Hepatic stellate cell (primary cell): ENCODE measurements around the gene TTC28.

Experiments used
- DNase-seq: peaks from one replicate; pipeline ENCODE4 v3.0.0; 2011; ENCODE audit warnings: low spot score

The TTC28 gene

DNA sequence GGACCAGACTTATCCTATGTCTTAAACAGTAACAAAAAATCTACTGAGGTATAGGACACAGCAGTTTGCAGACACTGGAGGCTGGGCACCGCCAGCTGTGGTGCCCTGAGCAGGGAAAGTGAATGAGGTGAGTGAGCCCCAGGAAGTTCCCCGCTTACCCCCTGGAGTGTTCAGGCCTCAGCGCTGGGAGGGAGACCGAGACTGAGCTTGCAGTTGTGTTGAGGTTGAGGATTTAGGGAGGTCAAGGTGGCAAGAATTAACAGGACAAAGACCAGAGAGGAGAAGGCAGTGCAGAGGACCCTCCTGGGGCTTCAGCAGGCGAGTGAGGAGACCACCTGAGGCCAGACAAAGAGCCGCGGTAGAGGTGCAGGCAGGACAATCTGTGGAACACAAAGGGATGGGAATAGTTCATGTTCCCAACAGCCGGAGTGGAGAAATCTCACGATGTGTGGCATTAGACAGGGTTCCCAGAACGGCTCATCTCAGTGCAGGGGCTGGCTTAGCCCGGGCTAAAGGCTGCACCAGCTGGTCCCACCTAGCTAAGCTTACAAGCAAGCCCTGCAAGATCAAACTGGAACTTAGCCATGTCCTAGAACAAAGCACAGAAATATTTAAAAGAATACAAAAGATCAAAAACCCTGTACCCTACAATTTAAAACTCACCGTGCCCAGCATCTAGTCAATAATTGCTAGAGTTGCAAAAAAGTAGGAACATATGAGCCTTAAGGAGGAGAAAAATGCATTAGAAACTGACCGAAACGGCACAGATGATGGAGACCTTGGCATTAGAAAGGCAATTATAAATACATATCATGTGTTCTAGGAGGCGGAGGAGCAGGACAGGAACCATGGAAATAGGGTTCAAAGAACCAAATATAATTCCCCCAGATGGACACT, 713.2 kb downstream of the TTC28 start:
- DNase-seq: no peak

DNA sequence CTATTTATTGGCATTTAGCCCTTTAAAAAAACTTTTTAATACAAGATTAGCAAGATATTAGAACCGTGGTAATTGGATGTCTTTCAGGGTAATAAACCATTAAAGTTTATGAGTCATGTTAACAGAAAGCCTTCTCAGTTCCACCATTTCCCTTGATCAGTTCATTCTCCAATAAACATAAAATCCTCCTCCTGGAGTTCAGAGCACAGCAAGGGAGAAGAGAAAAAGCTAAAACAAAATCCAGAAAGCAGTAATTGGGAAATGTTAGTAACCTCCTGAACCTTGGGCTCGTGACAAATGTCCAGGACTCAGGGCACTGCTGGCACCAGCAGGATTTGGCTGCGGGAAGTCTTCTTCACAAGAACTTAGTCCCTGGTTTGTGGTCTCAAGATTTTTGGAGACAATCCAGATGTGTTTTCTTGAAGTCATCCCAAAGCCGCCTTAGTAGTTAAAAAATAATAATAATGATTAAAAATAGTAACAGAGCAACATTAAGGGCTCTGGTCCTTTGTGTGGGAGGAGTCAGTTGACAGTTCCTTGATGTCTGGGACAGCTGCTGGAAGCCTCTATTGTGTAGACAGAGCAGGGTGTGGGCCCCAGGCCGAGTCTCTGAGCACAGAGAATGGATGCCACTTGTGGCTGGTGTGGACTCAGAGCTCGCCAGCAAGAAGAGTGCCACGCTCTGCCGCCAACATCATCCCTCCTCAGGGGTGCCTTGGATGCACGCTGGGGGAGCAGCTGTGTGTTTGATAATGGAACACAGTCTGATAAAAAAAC, 717.2 kb downstream of the TTC28 start:
- DNase-seq: no peak

DNA sequence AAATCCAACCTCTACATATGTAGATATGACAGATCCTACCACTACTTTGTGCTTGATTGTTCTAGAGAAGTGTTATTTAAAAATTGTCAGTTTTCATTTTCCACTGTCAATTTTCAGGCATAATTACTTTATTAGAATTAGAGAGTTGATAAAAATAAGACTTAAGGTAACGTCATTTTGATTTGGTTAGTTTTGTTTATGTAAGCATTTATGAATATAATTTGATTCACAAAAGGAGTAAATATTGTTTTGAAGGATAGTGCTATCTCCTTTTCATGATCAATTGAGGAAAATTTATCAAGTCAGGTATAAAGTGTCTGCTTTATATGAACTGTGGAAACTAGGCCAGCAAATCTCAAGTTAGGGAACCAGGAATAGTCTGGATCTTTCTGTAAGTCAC, 718.0 kb downstream of the TTC28 start:
- no peak for DNase-seq

DNA sequence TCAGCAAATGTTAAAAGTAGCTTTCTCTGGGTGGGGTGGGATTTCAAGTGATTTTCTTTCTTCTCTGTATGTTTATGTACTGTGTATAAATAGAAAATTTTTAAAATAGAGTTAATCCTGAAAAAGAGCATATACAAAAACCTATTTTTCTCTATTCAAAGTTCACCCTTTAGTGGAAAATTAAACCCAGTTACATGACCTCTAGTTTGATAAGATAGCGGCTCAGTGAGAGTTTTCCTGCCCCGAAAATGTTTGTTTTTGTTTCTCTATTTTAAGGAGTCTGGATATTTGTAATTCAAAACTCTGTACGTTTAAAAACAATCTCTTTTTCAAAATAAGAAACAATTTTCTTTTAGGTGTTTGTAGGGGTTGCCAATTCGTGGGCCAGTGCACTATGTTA, 718.5 kb downstream of the TTC28 start:
- DNase-seq: no peak

DNA sequence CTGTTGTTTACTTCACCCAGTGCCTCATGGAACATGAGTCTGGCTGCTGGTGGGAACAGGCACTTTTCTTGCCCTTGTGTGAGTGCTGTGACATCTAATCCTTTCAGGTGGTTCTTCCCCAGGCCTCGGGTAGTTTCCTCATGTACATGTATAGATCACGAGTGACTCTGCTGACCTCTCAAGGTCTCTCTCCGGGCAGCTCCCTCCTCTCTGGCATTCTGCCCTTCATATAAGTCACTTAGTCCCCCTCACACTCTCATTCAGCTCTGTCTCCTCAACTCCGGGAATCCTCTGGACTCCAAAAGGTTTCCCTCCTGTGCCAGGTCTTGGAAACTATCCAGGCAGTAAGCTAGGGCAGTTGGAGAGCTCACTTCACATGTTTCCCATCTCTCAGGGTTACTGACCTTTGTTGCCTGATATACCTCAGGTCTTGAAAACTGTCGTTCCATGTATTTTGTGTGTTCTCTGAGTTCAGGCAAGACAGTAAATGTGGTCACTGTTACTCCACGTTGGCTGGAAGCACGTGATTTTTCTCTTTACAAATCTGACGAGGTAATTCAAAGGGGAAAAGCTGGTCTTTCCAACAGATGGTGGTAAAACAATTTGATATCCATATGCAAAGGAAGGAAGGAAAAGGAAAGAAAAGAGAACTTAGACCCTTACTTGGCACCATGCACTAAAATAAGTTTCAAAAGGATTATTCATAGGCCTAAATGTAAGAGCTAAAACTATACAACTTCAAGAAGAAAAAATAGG, 720.1 kb downstream of the TTC28 start:
- DNase-seq: no peak

DNA sequence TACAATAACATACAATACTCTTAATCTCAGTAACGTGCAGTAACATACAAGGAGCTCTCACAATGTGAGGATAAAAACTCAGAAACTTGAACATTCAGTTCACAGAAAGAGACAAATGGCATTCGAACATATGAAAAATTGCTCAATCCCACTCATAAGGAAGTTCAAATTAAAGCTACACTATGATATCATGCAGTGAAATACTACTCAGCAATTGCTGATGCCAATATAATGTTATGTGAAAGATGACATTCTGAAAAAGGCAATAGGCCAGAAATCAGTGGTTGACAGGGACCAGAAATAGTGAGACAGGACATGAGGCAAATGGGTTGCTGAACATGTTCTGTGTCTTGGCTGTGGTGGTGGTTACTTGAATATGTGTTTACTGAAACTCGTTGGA, 726.9 kb downstream of the TTC28 start:
- no peak for DNase-seq

DNA sequence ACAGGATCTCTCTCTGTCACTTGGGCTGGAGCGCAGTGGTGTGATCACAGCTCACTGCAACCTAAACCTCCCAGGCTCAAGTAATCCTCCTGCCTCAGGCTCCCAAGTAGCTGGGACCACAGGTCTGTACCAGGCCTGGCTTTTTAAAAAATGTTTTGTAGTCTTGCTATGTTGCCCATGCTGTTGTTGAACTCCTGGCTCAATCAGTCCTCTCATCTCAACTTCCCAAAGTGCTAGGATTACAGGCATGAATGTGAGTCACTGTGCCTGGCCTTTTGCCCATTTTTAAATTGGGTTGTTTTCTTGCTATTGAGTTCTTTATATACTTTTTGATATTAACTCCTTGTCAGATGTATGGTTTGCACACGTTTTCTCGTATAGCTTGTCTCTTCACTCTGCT, 727.5 kb downstream of the TTC28 start:
- no peak for DNase-seq

DNA sequence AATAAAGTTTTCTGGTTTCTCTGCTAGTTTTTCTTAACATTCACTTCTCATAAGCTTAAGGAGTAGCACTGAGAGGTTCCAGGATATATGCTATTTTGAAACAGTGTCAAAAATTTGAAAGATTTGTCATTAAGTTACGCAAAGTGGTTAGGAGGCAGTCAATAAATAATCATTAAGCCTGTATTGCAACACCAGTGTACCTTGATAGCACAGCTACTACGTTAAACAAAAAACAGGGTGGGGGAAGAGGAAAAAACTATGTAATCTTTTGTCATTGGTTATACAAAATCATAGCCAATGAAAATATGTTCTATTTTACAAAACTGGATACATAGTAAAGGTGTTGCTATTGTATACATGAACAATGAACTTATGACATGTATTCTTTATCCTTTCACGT, 730.2 kb downstream of the TTC28 start:
- DNase-seq: no peak

DNA sequence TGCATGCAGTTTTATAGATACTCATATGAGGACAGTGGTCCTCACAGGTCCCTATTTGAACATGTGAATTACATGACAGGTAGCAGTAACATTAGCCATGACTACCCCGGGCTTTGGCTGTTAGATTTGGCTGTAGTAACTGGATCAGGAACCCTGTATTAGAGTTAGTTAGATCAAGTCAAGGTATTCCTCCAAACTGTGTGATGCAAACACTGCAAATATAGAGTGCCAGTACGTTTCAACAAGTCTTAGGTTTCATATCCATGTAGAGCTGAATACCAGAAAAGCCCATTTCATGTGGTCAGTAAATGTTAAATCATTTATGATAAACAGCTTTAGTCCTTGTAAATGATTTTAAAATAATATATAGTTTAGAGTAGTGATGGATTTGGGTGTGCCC, 731.1 kb downstream of the TTC28 start:
- no peak for DNase-seq

DNA sequence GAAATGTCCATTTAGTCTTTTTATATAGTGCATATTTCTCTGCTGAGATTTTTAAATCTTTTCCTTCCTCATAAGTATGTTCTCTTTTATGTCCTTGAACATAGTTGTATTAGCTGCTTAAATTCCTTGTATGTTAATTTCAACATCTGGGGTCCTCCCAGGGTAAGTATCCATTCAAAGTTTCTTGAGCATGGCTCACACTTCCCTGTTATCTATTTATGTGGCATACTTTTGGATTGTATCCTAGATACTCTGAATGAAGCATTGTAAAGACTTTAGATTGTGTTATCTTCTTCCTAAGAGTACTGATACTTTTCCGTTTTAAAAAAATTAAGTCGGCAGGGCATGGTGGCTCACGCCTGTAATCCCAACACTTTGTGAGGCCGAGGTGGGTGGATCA, 732.2 kb downstream of the TTC28 start:
- DNase-seq: no peak

DNA sequence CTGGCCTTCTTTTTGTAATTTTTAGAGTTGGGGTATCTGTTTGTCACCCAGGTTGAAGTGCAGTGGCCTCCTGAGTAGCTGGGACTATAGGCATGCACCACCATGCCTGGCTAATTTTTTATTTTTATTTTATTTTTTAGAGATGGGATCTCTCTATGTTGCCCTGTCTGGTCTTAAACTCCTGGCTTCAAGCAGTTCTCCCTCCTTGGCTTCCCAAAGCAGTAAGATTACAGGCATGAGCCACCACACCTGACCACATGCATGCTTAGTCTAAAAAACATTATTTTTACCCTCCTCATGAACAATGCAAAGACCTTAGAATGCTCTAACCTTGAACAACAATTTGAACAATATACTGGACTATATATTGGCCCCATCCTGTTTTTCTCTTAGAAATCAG, 738.5 kb downstream of the TTC28 start:
- DNase-seq: no peak

DNA sequence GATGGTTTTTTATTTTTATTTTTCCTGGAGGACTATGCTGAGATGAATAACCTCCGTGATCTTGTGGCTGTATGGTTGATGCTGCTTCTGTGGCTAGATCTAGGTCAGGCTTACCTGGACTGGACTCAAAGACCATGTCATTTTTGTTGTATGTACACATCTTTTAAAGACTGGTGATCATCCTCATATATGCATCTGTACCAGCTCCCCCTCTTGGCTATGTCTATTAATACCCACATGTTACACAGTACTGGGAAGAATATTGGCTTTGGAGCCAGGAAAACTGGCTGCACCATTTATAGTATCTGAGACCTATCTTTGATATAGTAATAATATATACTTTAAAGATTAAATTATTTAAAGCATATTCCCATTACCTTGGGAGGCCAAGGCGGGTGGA, 742.2 kb downstream of the TTC28 start:
- no peak for DNase-seq

DNA sequence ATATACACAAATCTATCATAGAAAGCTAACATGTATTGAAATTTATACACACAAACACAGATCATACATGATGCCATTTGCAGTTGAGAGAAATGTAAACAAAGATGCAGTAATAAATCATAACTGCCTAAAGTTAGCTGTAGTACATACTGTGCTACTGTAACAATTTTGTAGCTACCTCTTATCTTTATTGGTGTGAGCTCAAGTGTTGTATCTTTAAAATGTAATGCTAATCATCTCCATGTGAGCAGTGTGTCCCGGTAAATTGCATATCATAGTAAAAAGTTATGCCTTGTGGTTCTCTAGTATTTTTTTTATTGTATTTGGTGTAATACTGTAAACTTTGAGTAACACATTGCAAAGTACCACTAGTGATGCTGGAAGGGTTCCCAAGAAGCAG, 743.7 kb downstream of the TTC28 start:
- DNase-seq: no peak

DNA sequence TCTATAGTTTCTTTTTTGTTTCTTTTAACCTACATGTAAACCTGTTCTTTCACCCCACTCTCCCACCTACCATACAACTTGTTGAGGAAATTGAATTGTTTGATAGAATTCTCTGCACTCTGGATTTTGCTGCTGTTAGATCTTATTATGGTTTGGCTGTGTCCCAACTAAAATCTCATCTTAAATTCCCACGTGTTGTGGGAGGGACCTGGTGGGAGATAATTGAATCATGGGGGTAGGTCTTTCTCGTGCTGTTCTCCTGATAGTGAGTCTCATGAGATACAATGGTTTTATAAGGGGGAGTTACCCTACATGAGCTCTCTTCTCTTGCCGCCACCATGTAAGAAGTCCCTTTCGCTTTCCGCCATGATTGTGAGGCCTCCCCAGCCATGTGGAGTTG, 745.6 kb downstream of the TTC28 start:
- DNase-seq: no peak

DNA sequence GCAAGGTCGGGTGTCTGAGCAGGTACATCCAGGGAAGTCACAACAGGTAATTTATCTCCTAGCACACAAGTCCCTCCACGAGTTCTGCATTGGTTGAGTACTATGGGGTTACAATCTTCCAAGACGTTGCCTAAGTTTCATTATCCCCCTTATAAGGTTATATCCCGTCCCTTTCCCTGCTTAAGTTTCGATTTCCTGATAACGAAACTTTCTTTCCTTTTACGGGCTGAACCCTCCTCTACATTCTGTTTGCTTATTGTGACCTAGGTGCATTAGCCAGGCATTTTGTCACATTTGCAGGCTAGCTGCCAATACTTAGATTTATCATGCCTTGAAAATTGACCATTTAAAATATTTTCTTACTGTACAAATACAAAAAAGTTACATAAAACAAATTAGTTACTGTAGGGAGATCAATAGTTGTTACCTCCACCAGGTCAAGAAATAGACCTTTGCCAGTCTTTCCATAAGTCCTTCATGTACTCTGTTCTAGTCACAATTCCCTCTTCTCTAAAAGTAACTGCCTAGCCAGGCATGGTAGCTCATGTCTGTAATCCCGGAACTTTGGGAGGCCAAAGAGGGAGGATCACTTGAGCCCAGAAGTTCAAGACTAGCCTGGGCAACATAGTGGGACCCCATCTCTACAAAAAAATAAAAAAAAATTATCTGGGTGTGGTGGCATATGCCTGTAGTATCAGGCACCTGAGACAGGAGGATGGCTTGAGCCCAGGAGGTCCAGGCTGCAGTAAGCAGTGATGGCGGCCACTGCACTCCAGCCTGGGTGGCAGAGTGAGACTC, 746.3 kb downstream of the TTC28 start:
- DNase-seq: no peak

DNA sequence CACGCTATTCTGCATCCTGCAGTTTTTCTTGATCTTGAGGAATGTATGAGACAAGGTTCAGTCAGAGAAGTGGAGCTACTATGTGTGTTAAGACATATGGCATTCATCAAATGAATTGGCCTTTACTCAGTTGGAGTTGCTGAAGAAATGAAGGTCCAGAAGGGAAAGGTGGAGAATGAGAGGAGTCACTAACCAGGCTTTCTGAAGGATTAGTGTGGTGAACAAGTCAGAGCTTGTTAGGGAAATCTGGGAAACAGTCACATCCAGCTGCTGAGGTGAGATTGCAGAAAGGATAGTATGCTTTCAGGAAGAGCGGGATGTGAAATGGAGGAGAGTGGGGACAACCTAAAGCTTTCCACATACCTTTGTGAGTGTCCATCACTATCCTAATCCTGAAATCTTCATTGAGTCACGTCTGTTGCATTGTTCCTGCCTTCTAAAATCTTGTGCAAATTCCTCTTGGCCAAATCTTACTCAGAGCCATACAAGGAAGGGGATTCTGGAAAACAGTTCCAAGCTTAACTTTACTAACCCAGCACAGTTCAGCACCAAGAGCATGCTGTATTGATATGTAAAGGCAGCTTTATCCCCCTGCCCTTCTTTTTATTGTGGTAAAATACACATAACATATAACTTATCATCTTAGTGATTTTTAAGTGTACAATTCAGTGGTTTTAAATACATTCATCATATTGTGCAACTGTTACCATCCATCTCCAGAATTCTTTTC, 749.1 kb downstream of the TTC28 start:
- DNase-seq: no peak
